ENCODE data around the gene RGMA.
"Not testable (repeated sequence)": the region's sequence is repeated elsewhere in the genome, so short reads cannot be mapped to it uniquely, and the experiment has no call there.

The RGMA gene

GRCh38 chr15:93046721-93047120 lies 42.3 kb downstream of the RGMA start:
- DNase-seq: no peak

- no peak for DNase-seq
These were observed 42.9 kb downstream of the RGMA start for GRCh38 chr15:93046120-93046519.

DNA sequence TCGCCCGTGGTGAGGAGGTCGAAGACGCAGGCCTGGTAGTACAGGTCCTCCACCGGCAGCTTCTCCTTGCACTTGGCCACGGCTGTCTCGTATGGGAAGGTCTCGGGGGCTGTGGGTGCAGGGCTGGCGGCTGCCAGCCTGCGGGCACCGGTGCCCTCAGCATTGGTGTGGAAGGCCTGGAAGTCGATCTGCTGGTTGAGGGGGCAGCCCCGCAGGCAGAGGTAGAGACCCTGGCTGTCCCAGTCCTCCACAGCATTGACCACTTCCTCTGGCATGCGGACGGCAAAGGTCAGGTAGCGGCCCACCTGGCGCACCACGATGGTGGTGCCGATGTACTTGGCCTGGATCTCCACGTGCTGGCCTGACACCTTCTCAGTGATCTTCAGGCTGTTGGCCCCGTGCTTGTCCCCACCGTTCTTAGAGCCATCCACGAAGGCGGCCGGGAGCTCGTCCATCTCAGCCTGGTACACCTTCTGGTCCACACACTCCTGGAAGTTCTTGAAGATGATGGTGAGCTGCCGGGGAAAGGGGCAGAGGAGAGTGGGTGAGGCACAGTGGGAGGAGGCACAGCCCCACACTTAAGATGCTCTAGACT lies 43.7 kb downstream of the RGMA start:
- no peak for DNase-seq

DNA sequence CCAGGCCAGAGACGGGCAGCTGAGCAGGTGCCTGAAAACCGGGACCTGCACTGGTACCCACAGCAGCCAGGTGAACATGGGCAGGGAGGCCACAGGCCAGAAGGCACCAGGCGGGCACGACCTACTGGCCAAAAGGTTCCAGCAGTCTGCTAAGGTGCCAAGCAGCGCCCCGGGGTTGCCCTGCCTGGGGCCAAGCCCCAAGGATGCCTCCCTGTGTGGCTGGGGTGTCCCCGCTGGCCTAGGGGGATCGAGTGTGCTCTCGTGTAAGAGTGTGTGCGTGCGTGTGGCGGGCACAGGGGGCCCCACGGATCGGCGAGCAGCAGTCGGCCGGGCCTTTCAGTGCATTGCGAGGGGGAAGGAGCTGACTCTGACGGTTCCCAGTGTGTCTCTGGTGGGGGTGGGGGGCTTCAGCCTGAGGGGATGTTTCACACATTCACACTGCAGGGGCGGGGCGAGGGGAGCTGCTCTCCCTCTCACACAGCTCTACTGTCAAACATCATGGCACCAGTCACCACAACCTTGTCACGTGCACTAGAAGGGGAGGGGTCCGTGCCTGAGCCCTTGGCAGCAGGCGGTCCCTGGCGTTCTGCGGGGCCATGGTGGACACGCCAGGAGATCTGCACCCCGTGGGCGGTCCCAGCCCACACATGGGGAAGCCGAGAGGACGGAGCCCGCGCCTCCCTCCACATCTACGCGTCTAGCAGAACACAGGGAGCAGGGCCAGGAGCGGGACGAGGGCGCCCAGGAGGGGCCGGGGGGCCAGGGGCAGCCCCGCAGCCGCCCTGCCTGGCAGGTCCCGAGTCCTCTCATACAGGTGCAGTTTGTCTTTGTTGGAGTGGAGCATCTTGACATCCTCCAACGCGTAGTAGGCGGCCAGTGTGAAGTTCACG lies 44.5 kb downstream of the RGMA start:
- DNase-seq: no peak

DNA sequence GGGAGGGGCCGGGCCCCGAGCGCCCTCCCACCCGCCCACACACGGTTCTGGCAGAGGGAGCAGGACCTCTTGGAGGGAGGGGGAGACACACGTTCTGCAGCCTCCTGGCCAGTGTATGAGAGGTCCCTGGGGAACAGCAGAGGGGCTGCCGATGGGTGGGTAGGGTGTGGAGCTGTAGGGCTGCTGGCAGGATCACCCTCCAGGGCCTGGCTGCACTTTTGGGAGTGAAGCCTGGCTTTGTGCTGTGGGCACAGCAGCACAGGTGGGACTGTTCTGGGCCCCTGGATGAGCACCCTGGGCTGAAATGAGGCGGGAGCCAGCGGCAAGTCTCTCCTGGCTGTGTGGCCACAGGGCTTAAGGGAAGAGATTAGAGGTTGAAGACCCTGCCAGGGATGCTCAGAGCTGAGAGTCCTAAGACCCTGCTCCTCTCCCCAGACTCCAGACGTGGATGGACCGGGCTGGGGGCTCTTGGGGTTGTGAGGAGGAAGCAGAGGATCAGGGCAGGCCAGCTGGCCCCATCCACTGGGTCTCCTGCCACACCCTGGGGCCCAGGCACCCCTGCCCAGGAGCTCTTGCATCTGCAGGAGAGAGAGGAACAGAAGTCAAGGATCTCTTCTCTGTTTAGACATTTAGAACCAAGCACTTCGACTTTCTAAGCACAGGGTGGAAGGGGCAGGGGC lies 45.2 kb downstream of the RGMA start:
- no peak for DNase-seq

DNA sequence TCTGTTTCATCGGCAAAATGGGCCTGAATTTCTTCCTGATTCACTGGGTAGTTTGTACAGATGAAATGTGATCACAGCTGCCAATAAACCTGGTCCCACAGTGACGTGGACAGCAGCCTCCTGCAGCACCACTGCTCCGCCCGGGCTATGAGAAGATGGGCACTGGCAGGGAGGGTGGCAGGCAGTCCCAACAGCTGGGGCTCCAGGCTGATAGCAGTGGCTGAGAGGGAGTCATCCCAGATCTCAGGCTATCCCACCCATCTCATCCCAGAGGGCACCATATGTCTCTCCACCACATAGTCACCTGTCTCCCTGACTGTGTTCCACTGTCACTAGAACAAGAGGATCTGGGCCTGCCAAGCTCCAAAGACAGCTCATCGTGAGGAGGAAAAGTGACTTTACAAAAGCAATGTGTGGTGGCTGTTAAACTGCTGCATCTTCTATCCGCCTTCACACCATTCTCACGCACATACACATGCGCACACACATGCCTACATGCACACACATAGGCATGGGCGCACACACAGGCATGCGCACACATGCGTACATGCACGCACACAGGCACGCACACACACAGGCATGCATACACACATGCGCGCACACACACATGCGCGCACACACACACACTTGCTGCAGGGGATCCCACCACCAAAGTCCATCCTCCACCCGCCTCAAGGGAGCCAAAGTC lies 46.2 kb downstream of the RGMA start:
- no peak for DNase-seq

DNA sequence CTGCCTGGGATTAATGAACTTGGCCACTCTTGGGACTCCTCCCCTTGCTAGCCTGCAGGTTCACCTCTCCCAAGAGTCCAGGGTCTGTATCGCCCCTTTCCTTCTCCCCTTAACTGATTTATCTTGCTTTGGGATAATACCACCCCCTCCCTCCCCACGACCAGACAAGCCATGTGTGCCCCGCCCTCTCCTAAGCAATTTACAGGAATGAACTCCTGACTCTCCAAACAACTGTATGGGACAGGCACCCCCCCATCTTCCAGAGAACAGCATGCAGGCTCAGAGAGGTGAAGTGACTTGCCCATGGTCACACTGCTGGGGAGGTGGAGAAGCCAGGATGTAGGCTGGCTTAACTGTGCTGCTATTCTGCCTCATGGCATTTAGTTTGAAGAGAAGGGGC lies 46.8 kb downstream of the RGMA start:
- DNase-seq: no peak

DNA sequence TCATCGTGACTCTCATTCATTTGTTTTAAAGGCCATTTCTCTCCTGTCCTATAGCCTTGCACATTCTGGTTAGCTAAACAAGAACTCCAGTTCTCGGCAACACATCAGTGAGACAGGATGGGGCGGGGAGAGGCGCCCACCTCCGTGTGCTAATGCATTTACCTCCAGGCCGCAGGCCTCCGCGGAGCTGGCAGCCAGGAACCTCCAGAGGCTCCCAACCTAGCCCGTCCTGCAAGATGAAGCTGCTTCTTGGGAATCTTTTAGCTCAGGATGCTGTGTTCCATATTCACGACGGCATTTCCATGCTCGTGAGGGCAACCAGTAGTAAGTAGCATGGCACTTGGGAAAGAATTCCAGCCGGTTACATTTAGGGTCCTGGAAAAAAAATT lies 47.9 kb downstream of the RGMA start:
- no peak for DNase-seq

DNA sequence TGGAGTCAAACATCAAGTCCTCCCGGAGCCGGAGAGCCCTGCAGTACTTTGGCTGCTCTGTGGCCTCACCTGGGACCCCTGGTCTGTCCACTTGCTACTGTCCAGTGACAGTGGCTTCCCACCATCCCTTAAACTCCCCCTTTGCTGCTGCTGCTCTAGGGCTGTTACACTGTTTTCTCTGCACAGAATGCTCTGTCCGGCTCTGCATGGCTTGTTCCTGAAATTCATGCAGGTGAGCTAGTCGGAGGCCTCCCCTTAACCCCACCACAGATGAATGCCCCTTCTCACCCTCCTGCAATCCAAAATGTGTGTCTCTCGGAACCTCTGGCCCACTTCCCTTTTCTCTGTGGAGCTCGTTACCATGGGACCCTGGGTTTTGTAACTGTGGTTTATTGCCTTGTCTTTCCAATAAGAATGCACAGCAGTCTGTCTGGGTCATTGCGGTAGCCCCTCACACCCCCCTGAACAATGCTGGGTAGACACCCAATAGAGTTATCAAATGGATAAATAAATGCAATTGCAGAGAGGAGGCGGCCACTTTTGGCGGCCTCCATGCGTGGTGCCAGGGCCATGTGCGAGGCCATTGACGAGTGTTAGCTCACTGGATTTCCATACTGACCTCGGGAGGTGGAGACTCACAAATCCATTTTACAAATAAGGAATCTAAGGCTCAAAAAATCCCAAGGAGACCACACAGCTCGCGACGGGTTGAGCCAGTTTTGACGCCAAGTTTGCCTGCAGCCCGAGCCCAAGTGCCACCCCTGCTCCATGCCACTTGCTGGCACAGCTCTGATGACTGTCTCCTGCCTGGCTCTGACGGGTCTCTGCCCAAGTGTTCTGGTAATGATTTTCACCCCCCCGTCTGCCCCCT lies 48.5 kb downstream of the RGMA start:
- DNase-seq: no peak

GRCh38 chr15:93039562-93040287 lies 49.3 kb downstream of the RGMA start:
- DNase-seq: not testable (repeated sequence)

DNA sequence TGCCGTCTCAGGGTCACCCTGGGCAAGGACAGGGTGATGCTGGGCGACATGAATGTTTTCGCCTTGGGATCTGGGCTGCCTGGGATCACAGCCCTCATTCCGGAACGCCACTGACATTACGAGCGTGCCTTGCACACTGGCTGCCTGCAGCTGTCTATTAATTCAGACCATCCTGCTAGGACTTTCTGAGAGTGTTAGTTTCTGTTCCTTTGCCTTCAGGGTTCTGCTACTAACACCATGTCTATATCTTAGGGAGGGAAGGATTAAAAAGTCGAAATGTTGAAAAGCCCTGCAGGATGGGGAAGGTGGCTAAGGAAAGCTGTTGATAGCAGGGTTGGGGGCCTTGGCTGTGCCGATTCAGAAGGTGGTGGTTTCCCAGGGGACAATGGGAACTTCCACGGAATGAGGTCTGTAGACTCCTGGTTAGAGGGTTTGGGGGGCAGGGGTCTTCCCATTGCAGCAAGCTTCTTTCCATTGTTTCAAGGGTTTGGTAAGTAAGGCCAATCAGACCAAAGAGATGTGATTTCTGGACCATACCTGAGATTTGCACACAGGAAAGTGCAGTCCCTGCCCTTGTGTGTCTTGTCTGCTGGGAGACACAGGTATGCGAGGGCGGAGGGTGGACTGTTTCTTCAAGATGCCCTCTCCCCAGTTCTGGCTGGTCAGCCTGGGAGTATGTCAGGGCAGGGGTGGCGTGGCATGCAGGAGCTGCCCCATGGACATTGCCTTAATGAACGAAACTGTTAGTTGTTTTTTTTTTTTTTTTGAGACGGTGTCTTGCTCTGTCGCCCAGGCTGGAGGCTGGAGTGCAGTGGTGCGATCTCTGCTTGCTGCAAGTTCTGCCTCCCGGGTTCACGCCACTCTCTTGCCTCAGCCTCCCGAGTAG lies 50.9 kb downstream of the RGMA start:
- no peak for DNase-seq

GRCh38 chr15:93036951-93037819 lies 51.8 kb downstream of the RGMA start:
- peak in 1 of 2 donors; percentile 50 for DNase-seq

- DNase-seq: peak; percentile 44 to 55
These were observed 52.8 kb downstream of the RGMA start for GRCh38 chr15:93035953-93036810.

DNA sequence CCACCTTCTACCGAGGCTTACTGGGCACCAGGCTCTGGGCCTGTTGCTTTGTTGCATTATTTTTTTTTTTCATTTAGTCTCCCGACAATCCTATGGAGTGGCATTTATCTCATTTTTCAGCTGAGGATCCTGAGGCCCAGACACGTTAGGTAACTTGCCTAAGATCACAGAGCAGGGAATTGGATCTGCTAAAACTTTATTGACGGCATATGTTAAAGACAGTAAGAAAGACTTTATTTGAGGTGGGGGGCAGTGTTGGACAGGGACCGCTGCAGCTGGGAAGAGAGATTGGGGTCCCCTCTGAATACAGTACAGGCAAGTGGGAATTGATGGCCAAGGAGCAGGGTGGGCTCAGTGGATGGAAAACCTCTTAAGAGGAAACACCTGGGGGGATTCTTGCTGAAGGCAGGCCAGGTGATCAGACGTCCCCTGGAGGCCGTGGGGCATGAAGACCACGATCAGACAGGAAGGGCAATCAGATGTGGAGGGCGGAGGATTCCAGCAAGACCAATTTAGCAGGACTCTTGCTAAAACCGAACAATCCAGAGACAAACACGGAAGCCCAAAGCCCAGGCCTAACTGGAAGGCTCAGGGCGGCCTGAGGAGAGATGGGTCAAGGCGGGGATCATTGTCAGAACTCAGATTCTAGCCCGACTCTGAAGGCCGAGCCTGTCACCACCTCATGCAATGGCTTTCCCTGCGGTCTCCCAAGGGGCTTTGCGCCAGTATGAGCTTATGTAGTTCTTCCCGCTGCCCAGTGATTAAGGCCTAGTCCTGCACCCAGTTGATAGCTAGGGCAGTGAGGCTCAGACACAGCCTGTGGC lies 53.7 kb downstream of the RGMA start:
- DNase-seq: no peak

GRCh38 chr15:93034512-93034911 lies 54.5 kb downstream of the RGMA start:
- DNase-seq: peak in 1 of 2 donors; percentile 8

DNA sequence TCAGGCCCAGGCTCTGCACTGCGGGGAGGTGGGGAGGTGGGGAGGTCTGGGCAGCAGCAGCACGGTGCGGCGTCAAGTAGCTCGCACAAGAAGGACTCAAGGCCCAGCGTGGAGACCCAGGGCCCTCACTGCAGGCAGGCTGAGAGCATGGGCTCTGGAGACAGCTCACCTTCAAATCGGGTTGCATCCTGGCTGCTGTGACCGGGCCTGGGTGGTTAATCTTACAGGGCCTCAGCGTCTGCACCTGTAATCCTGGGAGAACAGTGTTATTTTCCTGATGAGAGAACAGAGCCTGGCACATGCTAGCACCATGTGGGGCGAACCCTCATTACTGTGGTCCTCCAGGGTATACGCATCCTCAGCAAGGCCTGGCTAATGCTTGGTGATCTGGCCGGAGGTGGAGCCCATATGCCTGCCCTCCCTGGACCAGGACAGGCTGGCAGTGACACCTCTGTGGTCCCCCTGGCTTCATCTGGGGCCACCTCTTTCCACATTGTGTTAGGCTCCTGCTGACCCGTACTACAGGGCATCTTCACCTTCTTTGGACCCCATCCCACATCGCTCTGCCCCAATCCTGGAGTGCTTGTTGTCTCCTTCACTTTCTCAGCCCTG lies 55.5 kb downstream of the RGMA start:
- peak in 1 of 2 donors; percentile 6 for DNase-seq
